Lung (tissue), 12 donors: Measurements from ENCODE around the gene CLDN7. TPM values are rescaled to one million over a fixed set of nuclear protein-coding genes. Genes with fewer than 3 reads are reported as not detected.
A peak's percentile ranks its signal among the peaks of the same experiment; 100 is the strongest.

Source experiments
- ATAC-seq: fragments of 200-7000 bp; cut with Tn5 transposase; one replicate; pipeline ENCODE4 v1.9.1; 2020; ENCODE audit warnings: moderate number of reproducible peaks; ENCODE audit not compliant: insufficient read depth, low FRiP score
- DNase-seq, 3 donors: peaks; one replicate each; pipeline ENCODE4 v3.0.0-alpha.2; 2013 to 2017
- H3K27ac ChIP-seq, 2 donors: one replicate each; pipeline ENCODE4 v1.5.1; 2013; ENCODE audit warnings: mild to moderate bottlenecking in 2 of 2, moderate library complexity in 2 of 2, control low read depth in 1 of 2, inconsistent platforms in 1 of 2, low read depth in 1 of 2, low read length in 1 of 2
- H3K27me3 ChIP-seq, 3 donors: one replicate each; pipeline ENCODE4 v1.5.1; 2013; ENCODE audit warnings: low read length in 2 of 3; ENCODE audit not compliant: control insufficient read depth in 3 of 3, insufficient read depth in 3 of 3
- H3K36me3 ChIP-seq, 4 donors: one replicate each; pipeline ENCODE4 v1.5.1; 2013; ENCODE audit warnings: low read length in 4 of 4, mild to moderate bottlenecking in 1 of 4, moderate library complexity in 1 of 4; ENCODE audit not compliant: control insufficient read depth in 4 of 4, insufficient read depth in 4 of 4
- H3K4me1 ChIP-seq, 5 donors: one replicate each; pipeline ENCODE4 v1.5.1; 2013; ENCODE audit warnings: low read length in 5 of 5, mild to moderate bottlenecking in 2 of 5, moderate library complexity in 1 of 5; ENCODE audit not compliant: control insufficient read depth in 5 of 5, insufficient read depth in 5 of 5
- H3K4me3 ChIP-seq: one replicate; pipeline ENCODE4 v1.5.1; 2013; ENCODE audit warnings: mild to moderate bottlenecking, control low read depth, moderate library complexity
- H3K9ac ChIP-seq, 2 donors: one replicate each; pipeline ENCODE4 v1.5.1; 2013; ENCODE audit warnings: low read length in 2 of 2, control low read depth in 1 of 2; ENCODE audit not compliant: insufficient read depth in 1 of 2
- H3K9me3 ChIP-seq, 4 donors: one replicate each; pipeline ENCODE4 v1.5.1; 2013; ENCODE audit warnings: low read length in 3 of 4, mild to moderate bottlenecking in 1 of 4, moderate library complexity in 1 of 4; ENCODE audit not compliant: control insufficient read depth in 4 of 4, insufficient read depth in 3 of 4
- WGBS, 2 donors: extraction: QIAGEN DNeasy Blood & Tissue Kit; methylation state at CpG; one replicate each; pipeline ENCODE4 v1.1.7; 2013; 5-methylcytosine and 5-hydroxymethylcytosine counted together
- polyA plus RNA-seq, 2 donors: library from polyadenylated mRNA; stranded (reverse); fragments of 200-250 nt; gene quantifications; one replicate each; pipeline ENCODE4 v1.2.1, GENCODE V29; 2013
- total RNA-seq, 2 donors: library from RNA; depleted of rRNA in 1 of 2; stranded (reverse); fragments of >200 nt in 1 of 2; gene quantifications; one replicate each; pipeline ENCODE4 v1.2.1, GENCODE V29; 2014 to 2021
- TF ChIP-seq, protein P1 (sequence below): IDR thresholded peaks from 2 replicates; pipeline ENCODE4 v1.5.1; 2012; ENCODE audit warnings: mild to moderate bottlenecking; ENCODE audit errors: control extremely low read depth, extremely low read depth
- donor health status: control.
- donor health status: control.
- donor health status: Bipolar disorder and iron deficiency.
- donor health status: healthy.
- donor health status: DM: yes; HTN: yes; CAD: no.

The CLDN7 gene
- total and polyA plus RNA-seq, 4 donors = 117 to 199 (median 145) TPM

DNA sequence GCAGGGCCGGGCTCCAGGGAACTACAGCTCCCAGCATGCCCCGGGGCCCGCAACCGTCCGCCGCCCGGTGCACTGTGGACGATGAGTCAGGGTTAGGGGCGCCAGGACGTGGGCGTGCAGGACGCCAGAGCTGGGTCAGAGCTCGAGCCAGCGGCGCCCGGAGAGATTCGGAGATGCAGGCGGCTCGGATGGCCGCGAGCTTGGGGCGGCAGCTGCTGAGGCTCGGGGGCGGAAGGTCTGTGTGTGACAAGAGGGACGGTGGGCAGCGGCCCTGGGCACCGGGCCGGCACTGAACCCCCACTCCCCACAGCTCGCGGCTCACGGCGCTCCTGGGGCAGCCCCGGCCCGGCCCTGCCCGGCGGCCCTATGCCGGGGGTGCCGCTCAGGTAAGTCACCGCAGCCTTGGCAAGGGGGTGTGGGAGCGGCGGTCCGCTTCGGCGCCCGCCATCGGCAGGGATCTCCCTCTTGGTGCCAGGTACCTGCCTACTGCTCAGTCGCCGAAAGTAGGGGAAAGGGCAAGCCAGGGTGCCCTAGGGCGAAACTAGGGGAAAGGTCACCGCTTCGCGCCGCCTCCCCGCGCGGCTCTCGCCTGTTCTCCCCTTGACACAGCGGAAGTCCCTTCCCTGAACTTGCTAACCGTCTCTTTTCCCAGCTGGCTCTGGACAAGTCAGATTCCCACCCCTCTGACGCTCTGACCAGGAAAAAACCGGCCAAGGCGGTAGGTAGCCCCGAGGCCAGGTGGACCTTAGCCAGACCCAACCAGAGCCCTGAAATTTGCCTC lies 42.3 kb downstream of the CLDN7 start, which contains the start of the genes ACADVL and DLG4:
ACADVL (plus strand) TSS at position 127 of the 781 bp plus-strand sequence; CDS start at position 174, 47 bp downstream.
DLG4 (minus strand) TSS at position 25 of the 781 bp plus-strand sequence.
- TF ChIP-seq, protein P1, sequence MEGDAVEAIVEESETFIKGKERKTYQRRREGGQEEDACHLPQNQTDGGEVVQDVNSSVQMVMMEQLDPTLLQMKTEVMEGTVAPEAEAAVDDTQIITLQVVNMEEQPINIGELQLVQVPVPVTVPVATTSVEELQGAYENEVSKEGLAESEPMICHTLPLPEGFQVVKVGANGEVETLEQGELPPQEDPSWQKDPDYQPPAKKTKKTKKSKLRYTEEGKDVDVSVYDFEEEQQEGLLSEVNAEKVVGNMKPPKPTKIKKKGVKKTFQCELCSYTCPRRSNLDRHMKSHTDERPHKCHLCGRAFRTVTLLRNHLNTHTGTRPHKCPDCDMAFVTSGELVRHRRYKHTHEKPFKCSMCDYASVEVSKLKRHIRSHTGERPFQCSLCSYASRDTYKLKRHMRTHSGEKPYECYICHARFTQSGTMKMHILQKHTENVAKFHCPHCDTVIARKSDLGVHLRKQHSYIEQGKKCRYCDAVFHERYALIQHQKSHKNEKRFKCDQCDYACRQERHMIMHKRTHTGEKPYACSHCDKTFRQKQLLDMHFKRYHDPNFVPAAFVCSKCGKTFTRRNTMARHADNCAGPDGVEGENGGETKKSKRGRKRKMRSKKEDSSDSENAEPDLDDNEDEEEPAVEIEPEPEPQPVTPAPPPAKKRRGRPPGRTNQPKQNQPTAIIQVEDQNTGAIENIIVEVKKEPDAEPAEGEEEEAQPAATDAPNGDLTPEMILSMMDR = no peak
- WGBS, 2 donors = 0% methylated on average over 45 to 63 of the region's 63 CpGs
- H3K27ac ChIP-seq = peak within 1 kb of the TSS; percentile 96 to 98
- peaks cover 5 to 35% (median 14%) of the 10 kb centered on the region in 4 donors for H3K36me3 ChIP-seq
- peak within 1 kb of the TSS; percentile 63 to 80 for H3K9ac ChIP-seq
- peak within 1 kb of the TSS; percentile 83 for H3K4me3 ChIP-seq
- DNase-seq (peak; percentile 88 to 92 (median 90)), ATAC-seq (peak; percentile 87)
- peaks cover 6 to 49% (median 20%) of the 10 kb centered on the region in 5 donors for H3K4me1 ChIP-seq
- no peaks in the 10 kb centered on the region for H3K9me3 ChIP-seq
- no peaks in the 10 kb centered on the region for H3K27me3 ChIP-seq

DNA sequence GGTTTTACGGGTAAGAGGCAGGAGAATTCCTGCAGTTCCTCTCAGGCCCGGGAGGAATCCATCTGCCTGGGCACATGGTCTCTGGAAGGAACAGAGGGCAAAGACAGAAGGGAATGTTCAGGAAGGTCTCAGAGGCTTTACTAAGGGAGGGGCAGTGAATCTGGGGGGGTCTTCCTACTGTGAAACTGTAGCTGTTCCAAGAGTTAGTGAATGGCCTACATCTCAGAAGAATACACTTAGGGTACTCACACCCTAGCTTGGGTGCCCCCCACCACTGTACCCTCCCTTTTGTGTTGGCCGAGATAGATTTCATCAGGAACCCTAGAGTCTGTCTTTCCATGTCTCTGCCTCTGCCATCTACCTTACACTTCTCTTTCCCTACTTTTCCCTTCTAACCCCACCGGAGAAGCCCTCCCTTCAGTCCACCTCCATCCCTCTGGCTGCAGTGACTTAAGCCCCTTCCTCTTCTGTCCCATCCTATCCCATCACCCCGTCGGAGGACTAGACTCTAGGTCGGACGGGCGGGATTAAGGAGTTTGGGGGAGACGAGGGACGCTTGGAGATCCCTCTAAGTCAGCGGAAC lies 43.0 kb downstream of the CLDN7 start:
- H3K4me1 ChIP-seq = peaks cover 6 to 54% (median 20%) of the 10 kb centered on the region in 5 donors
- no peaks in the 10 kb centered on the region for H3K9me3 ChIP-seq
- peak overlapping the region in 1 of 2 donors; percentile 65 for H3K9ac ChIP-seq
- H3K27ac ChIP-seq = peak overlapping the region; percentile 39 to 96
- DNase-seq (no peak), ATAC-seq (no peak)
- 6 to 18% methylated on average over 12 of the region's 12 CpGs for WGBS, 2 donors
- peaks cover 5 to 29% (median 13%) of the 10 kb centered on the region in 4 donors for H3K36me3 ChIP-seq
- no peaks in the 10 kb centered on the region for H3K27me3 ChIP-seq
- TF ChIP-seq, protein P1 = no peak
- no peak overlapping the region for H3K4me3 ChIP-seq

DNA sequence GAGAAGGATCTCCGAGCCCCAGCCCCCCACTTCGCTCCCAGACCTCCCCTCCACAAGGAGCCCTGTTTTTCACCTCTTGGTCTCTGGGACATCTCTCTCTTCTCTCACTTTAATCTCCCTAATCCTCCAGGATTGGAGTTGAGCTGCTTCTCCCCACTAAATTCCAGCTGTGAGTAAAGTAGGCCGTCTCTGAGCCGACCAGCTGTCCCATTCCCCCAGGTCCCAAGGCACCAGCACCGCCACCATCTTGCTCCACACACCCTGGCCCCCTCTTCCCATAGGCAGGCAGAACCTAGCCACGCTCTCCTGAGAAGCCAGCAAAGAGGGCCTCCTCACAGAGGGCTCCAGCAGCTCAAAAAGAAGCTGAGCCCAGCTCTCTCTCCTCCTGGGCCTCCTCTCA lies 43.5 kb downstream of the CLDN7 start:
- TF ChIP-seq, protein P1 = no peak
- Histone ChIP-seq H3K9me3 (no peaks in the 10 kb centered on the region), H3K27ac (no peak overlapping the region), H3K36me3 (peaks cover 3 to 24% (median 13%) of the 10 kb centered on the region in 4 donors), H3K27me3 (no peaks in the 10 kb centered on the region), H3K4me1 (peaks cover 6 to 57% (median 24%) of the 10 kb centered on the region in 5 donors), H3K4me3 (no peak overlapping the region), H3K9ac (no peak overlapping the region)
- DNase-seq = no peak
- no peak for ATAC-seq
- 81 to 88% methylated on average over 6 of the region's 6 CpGs for WGBS, 2 donors
